SK-N-SH treated with all-trans-retinoic acid at 6 μM for 48 hours (cell line): ENCODE data around the gene ZNF155.
A peak's percentile ranks its signal among the peaks of the same experiment; 100 is the strongest.

Experiments used
- CREB5 ChIP-seq: fragments of 250-450 bp; sonication (Bioruptor Pico); IDR thresholded peaks from 2 replicates; pipeline ENCODE4 v1.5.1; 2020; ENCODE audit warnings: low read depth, mild to moderate bottlenecking, moderate library complexity
- ISL1 ChIP-seq: fragments of 250-450 bp; sonication (Bioruptor Pico); IDR thresholded peaks from 2 replicates; pipeline ENCODE4 v2.1.2; 2022; ENCODE audit warnings: mild to moderate bottlenecking, moderate library complexity
- POU6F1 ChIP-seq: fragments of 250-450 bp; sonication (Bioruptor Pico); IDR thresholded peaks from 2 replicates; pipeline ENCODE4 v1.8.0; 2021; ENCODE audit warnings: low read depth, mild to moderate bottlenecking, moderate library complexity, borderline replicate concordance
- PPARA ChIP-seq: fragments of 250-450 bp; sonication (Bioruptor Pico); IDR thresholded peaks from 2 replicates; pipeline ENCODE4 v1.5.0; 2020; ENCODE audit warnings: mild to moderate bottlenecking, borderline replicate concordance
- RARB ChIP-seq: fragments of 250-450 bp; sonication (Bioruptor Pico); IDR thresholded peaks from 2 replicates; pipeline ENCODE4 v1.8.0; 2021; ENCODE audit warnings: mild to moderate bottlenecking, moderate library complexity
- TSHZ2 ChIP-seq: fragments of 250-450 bp; sonication (Bioruptor Pico); IDR thresholded peaks from 2 replicates; pipeline ENCODE4 v1.5.0; 2020; ENCODE audit warnings: mild to moderate bottlenecking, moderate library complexity
- ZFP3 ChIP-seq: fragments of 250-450 bp; sonication (Bioruptor Pico); IDR thresholded peaks from 2 replicates; pipeline ENCODE4 v1.5.0; 2020; ENCODE audit warnings: mild to moderate bottlenecking, moderate library complexity

- TF ChIP-seq PPARA (CRISPR knock-in tag), result no peak
- TF ChIP-seq ZFP3 (CRISPR knock-in tag), result 0 out of 2 replicates have a peak, but pooled peaks have one; percentile 24
- TF ChIP-seq TSHZ2, result no peak
- TF ChIP-seq POU6F1 (CRISPR knock-in tag), result no peak
- TF ChIP-seq CREB5 (CRISPR knock-in tag), result no peak
- no peak for TF ChIP-seq ISL1 (CRISPR knock-in tag)
- no peak for TF ChIP-seq RARB (CRISPR knock-in tag)
Measured at GRCh38 chr19:43934985-43935708, 48.8 kb upstream of the ZNF155 start, which contains the start of gene ZNF45.
